ENCODE data around the gene TRIM36. TPM values are rescaled to one million over a fixed set of nuclear protein-coding genes. Genes with fewer than 3 reads are reported as not detected.

Gene TRIM36
- polyA plus RNA-seq, 1 donor (not counting 4 experiments of a cell fraction or from before 2014, with no cell fraction given), result 2.4 TPM

- Histone ChIP-seq H3K27ac (ENCODE audit: control insufficient read depth, insufficient read depth, low read length) (no peak overlapping the region), H3K9me1 (ENCODE audit: control insufficient read depth, extremely low read depth, insufficient read depth, low read length) (no peaks in the 10 kb centered on the region), H3K4me2 (ENCODE audit: control insufficient read depth, extremely low read depth, insufficient read depth, low read depth, low read length) (peak overlapping the region; percentile 72), H2AFZ (ENCODE audit: control insufficient read depth, low read length) (peak overlapping the region; percentile 68), H3K79me2 (ENCODE audit: control insufficient read depth, insufficient read depth, low read length) (no peaks in the 10 kb centered on the region), H3K9me3 (ENCODE audit: control insufficient read depth, low read depth, low read length) (peaks cover 1% of the 10 kb centered on the region), H4K20me1 (ENCODE audit: control insufficient read depth, extremely low read depth, insufficient read depth, low read length) (no peaks in the 10 kb centered on the region), H3K36me3 (ENCODE audit: control insufficient read depth in 2 of 2, extremely low read depth in 1 of 2, insufficient read depth in 2 of 2, low read length in 2 of 2) (no peaks in the 10 kb centered on the region), H3K9ac (ENCODE audit: control insufficient read depth, extremely low read depth, insufficient read depth, low read length) (peak overlapping the region; percentile 15), H3K27me3 (ENCODE audit: control insufficient read depth, extremely low read depth, insufficient read depth, low read length) (peaks cover 16% of the 10 kb centered on the region), H3K4me1 (ENCODE audit: control insufficient read depth, extremely low read depth, insufficient read depth, low read length) (peaks cover 12% of the 10 kb centered on the region), H3K4me3 (ENCODE audit: control insufficient read depth in 2 of 3, extremely low read depth in 1 of 3, insufficient read depth in 2 of 3, low read depth in 1 of 3, low read length in 3 of 3) (peak overlapping the region; percentile 61 to 96 (median 79))
- no peak for DNase-seq (ENCODE audit: low read depth, low spot score)
- TF ChIP-seq EZH2 (IDR thresholded peaks at IDR 0.05; ENCODE audit: low read length), result peak; percentile 80
- TF ChIP-seq CTCF (optimal IDR thresholded peaks at IDR 0.05 in 1 of 3, IDR thresholded peaks at IDR 0.05 in 1 of 3, conservative IDR thresholded peaks at IDR 0.05 in 1 of 3; ENCODE audit: extremely low read depth in 1 of 3, insufficient read depth in 2 of 3, low read length in 3 of 3), result no peak
- no peak for FAIRE-seq
- dilution Hi-C loops (cut with MboI; ENCODE audit: extremely low pct_ligation_motif_present, low sequenced_read_pairs), result no loop called here
Measured at GRCh38 chr5:115170134-115170928, 623 bp upstream of the TRIM36 start.

DNA sequence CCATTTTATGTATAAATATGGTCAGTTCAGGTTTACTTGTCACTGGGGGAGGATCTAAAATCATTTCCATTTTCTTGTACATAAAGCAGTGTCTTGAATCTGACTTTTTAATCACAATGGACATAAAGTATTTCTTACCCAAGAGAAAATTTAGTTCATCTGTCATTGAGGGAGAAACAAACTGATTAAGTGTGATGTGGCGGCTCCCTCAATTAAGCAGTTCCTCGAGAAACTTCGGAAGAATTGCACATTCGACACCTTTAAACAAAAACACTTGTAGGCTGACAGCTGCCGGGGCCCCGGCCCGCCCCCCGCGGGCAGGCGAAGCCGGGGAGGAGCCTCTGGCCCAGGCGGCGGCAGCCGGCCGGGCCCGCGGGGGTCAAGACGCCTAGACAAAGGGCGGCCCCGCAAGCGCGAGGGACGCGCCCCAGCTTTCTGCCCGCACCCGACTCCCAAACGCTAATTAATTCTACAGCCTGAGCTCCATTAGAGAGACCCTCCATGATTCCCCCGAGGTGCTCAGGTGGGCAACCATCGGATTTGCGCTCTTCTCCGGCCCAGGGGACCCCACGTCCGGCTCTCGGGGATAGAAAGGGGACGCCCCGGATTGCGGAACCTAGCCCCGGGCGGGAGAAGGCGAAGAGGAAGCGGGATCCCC lies 750 bp downstream of the TRIM36 start:
- Histone ChIP-seq H3K9me3 (ENCODE audit: control insufficient read depth, low read depth, low read length) (peaks cover 2% of the 10 kb centered on the region), H3K27ac (ENCODE audit: control insufficient read depth, insufficient read depth, low read length) (peak overlapping the region; percentile 40), H3K9me1 (ENCODE audit: control insufficient read depth, extremely low read depth, insufficient read depth, low read length) (no peaks in the 10 kb centered on the region), H3K9ac (ENCODE audit: control insufficient read depth, extremely low read depth, insufficient read depth, low read length) (peak overlapping the region; percentile 77), H3K79me2 (ENCODE audit: control insufficient read depth, insufficient read depth, low read length) (no peaks in the 10 kb centered on the region), H3K4me1 (ENCODE audit: control insufficient read depth, extremely low read depth, insufficient read depth, low read length) (peaks cover 12% of the 10 kb centered on the region), H3K4me3 (ENCODE audit: control insufficient read depth in 2 of 3, extremely low read depth in 1 of 3, insufficient read depth in 2 of 3, low read depth in 1 of 3, low read length in 3 of 3) (peak overlapping the region; percentile 79 to 96 (median 85)), H4K20me1 (ENCODE audit: control insufficient read depth, extremely low read depth, insufficient read depth, low read length) (no peaks in the 10 kb centered on the region), H3K4me2 (ENCODE audit: control insufficient read depth, extremely low read depth, insufficient read depth, low read depth, low read length) (peak overlapping the region; percentile 89), H3K36me3 (ENCODE audit: control insufficient read depth in 2 of 2, extremely low read depth in 1 of 2, insufficient read depth in 2 of 2, low read length in 2 of 2) (no peaks in the 10 kb centered on the region), H2AFZ (ENCODE audit: control insufficient read depth, low read length) (peak overlapping the region; percentile 97), H3K27me3 (ENCODE audit: control insufficient read depth, extremely low read depth, insufficient read depth, low read length) (peaks cover 16% of the 10 kb centered on the region)
- TF ChIP-seq EZH2 (IDR thresholded peaks at IDR 0.05; ENCODE audit: low read length) (no peak), CTCF (optimal IDR thresholded peaks at IDR 0.05 in 1 of 3, IDR thresholded peaks at IDR 0.05 in 1 of 3, conservative IDR thresholded peaks at IDR 0.05 in 1 of 3; ENCODE audit: extremely low read depth in 1 of 3, insufficient read depth in 2 of 3, low read length in 3 of 3) (no peak)
- FAIRE-seq (no peak), DNase-seq (ENCODE audit: low read depth, low spot score) (no peak)
- dilution Hi-C loops (cut with MboI; ENCODE audit: extremely low pct_ligation_motif_present, low sequenced_read_pairs), result no loop called here
